Neural cell (in vitro differentiated cells): ENCODE data around the gene REV3L. TPM values are rescaled to one million over a fixed set of nuclear protein-coding genes. Genes with fewer than 3 reads are reported as not detected.
A peak's percentile ranks its signal among the peaks of the same experiment; 100 is the strongest.

ENCODE experiments used
- H2AFZ ChIP-seq: fragments of 200-600, 300-800 bp; sonication (generic), shearing (Covaris generic); 2 replicates; pipeline ENCODE4 v1.6.0; 2014; ENCODE audit warnings: low read depth, mild to moderate bottlenecking, antibody characterized with exemption, low read length, moderate library complexity
- H3F3A ChIP-seq: fragments of 200-600 bp; shearing (Covaris generic); 2 replicates; pipeline ENCODE4 v1.6.1; 2016; ENCODE audit warnings: mild to moderate bottlenecking, moderate library complexity, mixed read lengths, antibody characterized with exemption, low read length; ENCODE audit not compliant: insufficient read depth, poor library complexity, severe bottlenecking
- H3K27ac ChIP-seq: fragments of 200-600, 300-800 bp; sonication (generic), shearing (Covaris generic); 2 replicates; pipeline ENCODE4 v1.5.1; 2014; ENCODE audit warnings: mild to moderate bottlenecking, low read length, moderate library complexity
- H3K27me3 ChIP-seq: fragments of 300-800, 200-600 bp; sonication (generic), shearing (Covaris generic); 2 replicates; pipeline ENCODE4 v1.6.0; 2014; ENCODE audit warnings: mild to moderate bottlenecking, low read depth, low read length, moderate library complexity; ENCODE audit not compliant: insufficient read depth
- H3K36me3 ChIP-seq: fragments of 300-800, 200-600 bp; sonication (generic), shearing (Covaris generic); 2 replicates; pipeline ENCODE4 v1.5.1; 2014; ENCODE audit warnings: mild to moderate bottlenecking, antibody characterized with exemption, low read length, moderate library complexity; ENCODE audit not compliant: insufficient read depth
- H3K4me2 ChIP-seq: fragments of 300-800, 200-600 bp; sonication (generic), shearing (Covaris generic); 2 replicates; pipeline ENCODE4 v1.6.0; 2014; ENCODE audit warnings: mild to moderate bottlenecking, low read length
- H3K4me3 ChIP-seq: fragments of 300-800, 200-600 bp; sonication (generic), shearing (Covaris generic); 2 replicates; pipeline ENCODE4 v1.5.1; 2014; ENCODE audit warnings: mild to moderate bottlenecking, low read length, moderate library complexity
- H3K79me2 ChIP-seq: fragments of 200-600 bp; shearing (Covaris generic); replicated peaks from 2 replicates; pipeline ENCODE4 v1.6.0; 2014; ENCODE audit warnings: mild to moderate bottlenecking, low read length, moderate library complexity; ENCODE audit not compliant: insufficient read depth
- H3K9ac ChIP-seq: fragments of 300-800, 200-600 bp; sonication (generic), shearing (Covaris generic); 2 replicates; pipeline ENCODE4 v1.6.1; 2016; ENCODE audit warnings: mild to moderate bottlenecking, low read length, mixed read lengths
- H3K9me2 ChIP-seq: fragments of 200-600 bp; shearing (Covaris generic); 2 replicates; pipeline ENCODE4 v1.6.1; 2016; ENCODE audit warnings: mild to moderate bottlenecking, low read length, mixed read lengths; ENCODE audit not compliant: insufficient read depth
- H3K9me3 ChIP-seq: fragments of 200-600, 300-800 bp; sonication (generic), shearing (Covaris generic); 2 replicates; pipeline ENCODE4 v1.6.1; 2016; ENCODE audit warnings: mild to moderate bottlenecking, mixed run types, low read length, moderate library complexity, mixed read lengths
- H4K20me1 ChIP-seq: fragments of 200-600 bp; shearing (Covaris generic); 2 replicates; pipeline ENCODE4 v1.6.1; 2016; ENCODE audit warnings: mild to moderate bottlenecking, mixed run types; ENCODE audit not compliant: insufficient read depth
- CTCF ChIP-seq: fragments of 450-650 bp; IDR thresholded peaks from 2 replicates; pipeline ENCODE4 v1.5.1; 2014; ENCODE audit warnings: antibody characterized with exemption, mild to moderate bottlenecking, moderate library complexity; ENCODE audit not compliant: poor library complexity, severe bottlenecking
- EP300 ChIP-seq: fragments of 450-650 bp; conservative IDR thresholded peaks from 2 replicates; pipeline ENCODE4 v1.6.1; 2014; ENCODE audit warnings: antibody characterized with exemption, mild to moderate bottlenecking, moderate library complexity; ENCODE audit not compliant: poor library complexity, severe bottlenecking
- EZH2 ChIP-seq: fragments of 200-600, 300-800 bp; shearing (Covaris generic), sonication (generic); IDR thresholded peaks from 2 replicates; pipeline ENCODE4 v1.6.1; 2014; ENCODE audit warnings: antibody characterized with exemption, low read length, borderline replicate concordance, mild to moderate bottlenecking; ENCODE audit not compliant: insufficient read depth, poor library complexity, severe bottlenecking
- MXI1 ChIP-seq: fragments of 450-650 bp; conservative IDR thresholded peaks from 2 replicates; pipeline ENCODE4 v1.6.1; 2014; ENCODE audit warnings: antibody characterized with exemption, mild to moderate bottlenecking; ENCODE audit not compliant: poor library complexity, severe bottlenecking
- POLR2AphosphoS5 ChIP-seq: IDR thresholded peaks from 2 replicates; pipeline ENCODE4 v1.6.1; 2012
- RAD21 ChIP-seq: fragments of 450-650 bp; conservative IDR thresholded peaks from 2 replicates; pipeline ENCODE4 v1.6.1; 2014; ENCODE audit warnings: antibody characterized with exemption, mild to moderate bottlenecking, moderate library complexity
- REST ChIP-seq: IDR thresholded peaks from 2 replicates; pipeline ENCODE4 v1.6.1; 2012; ENCODE audit warnings: borderline replicate concordance
- SMC3 ChIP-seq: fragments of 450-650 bp; conservative IDR thresholded peaks from 2 replicates; pipeline ENCODE4 v1.6.1; 2014; ENCODE audit warnings: antibody characterized with exemption, mild to moderate bottlenecking, moderate library complexity; ENCODE audit not compliant: poor library complexity
- TAF1 ChIP-seq: IDR thresholded peaks from 2 replicates; pipeline ENCODE4 v1.6.1; 2012; ENCODE audit warnings: low read depth
- polyA plus RNA-seq: library from polyadenylated mRNA; depleted of rRNA; stranded (reverse); fragments of >200 nt; gene quantifications from 2 replicates; pipeline ENCODE4 v1.2.3, GENCODE V29; 2014

REV3L gene
- polyA plus RNA-seq, 1 donor from 2014 or later: 60.2 TPM

- H3F3A ChIP-seq: no peaks in the 10 kb centered on the region
- no peaks in the 10 kb centered on the region for H3K27me3 ChIP-seq
- no peaks in the 10 kb centered on the region for H3K36me3 ChIP-seq
- H3K9me2 ChIP-seq: no peaks in the 10 kb centered on the region
- no peaks in the 10 kb centered on the region for H3K9me3 ChIP-seq
- H3K27ac ChIP-seq: no peak overlapping the region
- H3K79me2 ChIP-seq: peaks cover 79% of the 10 kb centered on the region
- TF ChIP-seq POLR2AphosphoS5: no peak
- peak; percentile 19 for TF ChIP-seq RAD21
- no peak for TF ChIP-seq CTCF
- TF ChIP-seq EP300: no peak
- peak overlapping the region; percentile 36 for H3K4me3 ChIP-seq
- H2AFZ ChIP-seq: no peak overlapping the region
- H4K20me1 ChIP-seq: no peaks in the 10 kb centered on the region
- H3K9ac ChIP-seq: no peak overlapping the region
- H3K4me2 ChIP-seq: no peak overlapping the region
These were observed 4.3 kb downstream of the REV3L start for GRCh38 chr6:111478749-111479148.

DNA sequence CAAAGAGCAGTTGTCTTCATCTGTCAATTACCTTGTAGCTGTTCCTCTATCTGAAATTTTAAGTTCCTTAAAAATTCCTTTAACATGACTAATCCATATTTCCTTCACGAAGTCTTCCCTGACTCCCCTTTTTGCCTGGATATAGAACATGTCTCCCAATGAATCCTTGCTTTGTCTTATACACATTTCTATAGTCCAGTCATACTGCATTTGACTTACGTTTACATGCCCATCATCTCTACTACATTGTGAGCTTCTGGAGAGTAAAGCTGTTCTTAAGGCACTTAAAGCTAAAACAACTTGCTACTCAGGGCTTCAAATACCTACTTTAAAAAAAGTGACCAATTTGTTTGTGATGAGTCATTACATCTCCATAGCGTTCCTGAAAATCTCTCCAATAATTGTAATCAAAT, 4.9 kb downstream of the REV3L start:
- no peak overlapping the region for H3K4me3 ChIP-seq
- H3K27me3 ChIP-seq: no peaks in the 10 kb centered on the region

More for the DNA sequence above, 4.9 kb downstream of the REV3L start:
- Histone ChIP-seq H3K36me3 (no peaks in the 10 kb centered on the region), H2AFZ (no peak overlapping the region), H4K20me1 (no peaks in the 10 kb centered on the region), H3K9me2 (no peaks in the 10 kb centered on the region), H3F3A (no peaks in the 10 kb centered on the region), H3K27ac (no peak overlapping the region), H3K4me2 (no peak overlapping the region), H3K79me2 (peaks cover 85% of the 10 kb centered on the region), H3K9ac (no peak overlapping the region), H3K9me3 (no peaks in the 10 kb centered on the region)
- no peak for TF ChIP-seq RAD21
- no peak for TF ChIP-seq EZH2
- TF ChIP-seq SMC3: no peak
- TF ChIP-seq EP300: no peak
- no peak for TF ChIP-seq TAF1
- no peak for TF ChIP-seq REST
- no peak for TF ChIP-seq MXI1
- TF ChIP-seq CTCF: no peak
